Activated B cell treated with CpG ODN at 0.5 μM for 24 hours (primary cell): ENCODE measurements around the gene SLC35B1. TPM values are rescaled to one million over a fixed set of nuclear protein-coding genes. Genes with fewer than 3 reads are reported as not detected.

Experiments
- ATAC-seq: fragments of 200-7000 bp; cut with Tn5 transposase; one replicate; pipeline ENCODE4 v1.10.0; 2021; ENCODE audit warnings: low read depth, mild to moderate bottlenecking, moderate library complexity
- CTCF ChIA-PET: fragments of 350-600 bp; sonication (Branson Sonifier 250); formaldehyde crosslinking; loops from one replicate; lab custom pipeline; 2021; ENCODE audit warnings: antibody characterized with exemption; lab: Charles Lee
- POLR2A ChIA-PET: fragments of 350-600 bp; sonication (Branson Sonifier 250); formaldehyde crosslinking; loops from one replicate; lab custom pipeline; 2021; ENCODE audit warnings: antibody characterized with exemption; lab: Charles Lee
- DNase-seq: peaks from one replicate; pipeline ENCODE4 v3.0.0; 2022
- H3K27ac Mint-ChIP-seq: one replicate; pipeline ENCODE4 v1.8.0; 2020; ENCODE audit warnings: mixed read lengths
- H3K27me3 Mint-ChIP-seq: one replicate; pipeline ENCODE4 v1.8.0; 2021; ENCODE audit warnings: mixed read lengths
- H3K36me3 Mint-ChIP-seq: one replicate; pipeline ENCODE4 v1.8.0; 2021; ENCODE audit warnings: low read depth, mixed read lengths
- H3K4me1 Mint-ChIP-seq: one replicate; pipeline ENCODE4 v1.8.0; 2021; ENCODE audit warnings: mixed read lengths
- H3K4me3 Mint-ChIP-seq: one replicate; pipeline ENCODE4 v1.8.0; 2020; ENCODE audit warnings: mild to moderate bottlenecking, mixed read lengths
- H3K9me3 Mint-ChIP-seq: one replicate; pipeline ENCODE4 v1.8.0; 2020; ENCODE audit warnings: mixed read lengths
- intact Hi-C: fragments of 100-400 bp; cut with micrococcal nuclease; formaldehyde crosslinking; loops from one replicate; pipeline ENCODE4 v1.15.1; 2024
- total RNA-seq: library from RNA; stranded (reverse); gene quantifications from 2 replicates; pipeline ENCODE4 v1.2.3, GENCODE V29; 2022
- TF ChIP-seq, protein P1 (sequence below): fragments of 200-600 bp; IDR thresholded peaks from one replicate; pipeline ENCODE4 v1.8.0; 2022; ENCODE audit warnings: antibody characterized with exemption, mild to moderate bottlenecking

The SLC35B1 gene
- total RNA-seq, 1 donor from 2014 or later: 53.8 TPM

- TF ChIP-seq, protein P1, sequence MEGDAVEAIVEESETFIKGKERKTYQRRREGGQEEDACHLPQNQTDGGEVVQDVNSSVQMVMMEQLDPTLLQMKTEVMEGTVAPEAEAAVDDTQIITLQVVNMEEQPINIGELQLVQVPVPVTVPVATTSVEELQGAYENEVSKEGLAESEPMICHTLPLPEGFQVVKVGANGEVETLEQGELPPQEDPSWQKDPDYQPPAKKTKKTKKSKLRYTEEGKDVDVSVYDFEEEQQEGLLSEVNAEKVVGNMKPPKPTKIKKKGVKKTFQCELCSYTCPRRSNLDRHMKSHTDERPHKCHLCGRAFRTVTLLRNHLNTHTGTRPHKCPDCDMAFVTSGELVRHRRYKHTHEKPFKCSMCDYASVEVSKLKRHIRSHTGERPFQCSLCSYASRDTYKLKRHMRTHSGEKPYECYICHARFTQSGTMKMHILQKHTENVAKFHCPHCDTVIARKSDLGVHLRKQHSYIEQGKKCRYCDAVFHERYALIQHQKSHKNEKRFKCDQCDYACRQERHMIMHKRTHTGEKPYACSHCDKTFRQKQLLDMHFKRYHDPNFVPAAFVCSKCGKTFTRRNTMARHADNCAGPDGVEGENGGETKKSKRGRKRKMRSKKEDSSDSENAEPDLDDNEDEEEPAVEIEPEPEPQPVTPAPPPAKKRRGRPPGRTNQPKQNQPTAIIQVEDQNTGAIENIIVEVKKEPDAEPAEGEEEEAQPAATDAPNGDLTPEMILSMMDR: no peak
- Mint-ChIP-seq H3K36me3 (peaks cover 32% of the 10 kb centered on the region), H3K27ac (peak overlapping the region; percentile 18), H3K9me3 (no peaks in the 10 kb centered on the region), H3K4me3 (no peak overlapping the region), H3K4me1 (peaks cover 60% of the 10 kb centered on the region), H3K27me3 (no peaks in the 10 kb centered on the region)
- DNase-seq (no peak), ATAC-seq (no peak)
- intact Hi-C loops: loop anchor here (2.0 kb wide), 1 partner anchor 15 kb away; no protein-coding TSS in a partner anchor
- POLR2A ChIA-PET: interaction anchor here (6.6 kb wide), 1 partner anchor 9 kb away, joined by 54 read pairs; the partner anchor contains the start of gene FAM117A
- CTCF ChIA-PET: interaction anchor here (1.2 kb wide), 1 partner anchor 10 kb away, joined by 3 read pairs; the partner anchor contains the start of gene FAM117A
Measured at GRCh38 chr17:49753959-49754391, 46.2 kb upstream of the SLC35B1 start.

GRCh38 chr17:49752508-49752907 is 44.7 kb upstream of the SLC35B1 start:
- Mint-ChIP-seq H3K36me3 (peaks cover 22% of the 10 kb centered on the region), H3K4me1 (peaks cover 69% of the 10 kb centered on the region), H3K27ac (peak overlapping the region; percentile 76), H3K4me3 (no peak overlapping the region), H3K27me3 (no peaks in the 10 kb centered on the region), H3K9me3 (no peaks in the 10 kb centered on the region)
- TF ChIP-seq, protein P1: no peak
- ATAC-seq (no peak), DNase-seq (no peak)
- POLR2A ChIA-PET: interaction anchor here (0.7 to 6.6 kb wide), 4 partner anchors 10 to 83 kb away, joined by 3 to 54 read pairs (median 4); partner anchors contain the start of gene FAM117A
- intact Hi-C loops: loop anchor here (2.0 kb wide), 1 partner anchor 14 kb away; no protein-coding TSS in a partner anchor
- CTCF ChIA-PET: interaction anchor here (1.2 kb wide), 1 partner anchor 9 kb away, joined by 3 read pairs; no protein-coding TSS in a partner anchor

- TF ChIP-seq, protein P1: no peak
- Mint-ChIP-seq H3K36me3 (peaks cover 6% of the 10 kb centered on the region), H3K4me3 (no peak overlapping the region), H3K27me3 (no peaks in the 10 kb centered on the region), H3K4me1 (peaks cover 81% of the 10 kb centered on the region), H3K27ac (peak overlapping the region; percentile 61), H3K9me3 (peaks cover 3% of the 10 kb centered on the region)
- CTCF ChIA-PET: no interaction called here
- no peak for ATAC-seq
- POLR2A ChIA-PET: interaction anchor here (1.3 to 6.6 kb wide), 4 partner anchors 13 to 805 kb away, joined by 4 to 54 read pairs (median 24); partner anchors contain the start of genes FAM117A, SLC35B1 and SNF8
- DNase-seq: no peak
- intact Hi-C loops: loop anchor here (2.0 to 10.0 kb wide), 2 partner anchors 39 to 555 kb away; partner anchors contain the start of gene KAT7
Measured at GRCh38 chr17:49749730-49750129, 42.0 kb upstream of the SLC35B1 start.

- Mint-ChIP-seq H3K36me3 (peaks cover 6% of the 10 kb centered on the region), H3K9me3 (peaks cover 3% of the 10 kb centered on the region), H3K4me3 (peak overlapping the region; percentile 64), H3K27me3 (no peaks in the 10 kb centered on the region), H3K27ac (peak overlapping the region; percentile 96), H3K4me1 (peaks cover 83% of the 10 kb centered on the region)
- intact Hi-C loops: loop anchor here (1.0 to 10.0 kb wide), 3 partner anchors 9 to 554 kb away; partner anchors contain the start of gene KAT7
- ChIA-PET POLR2A (interaction anchor here (0.6 to 5.8 kb wide), 10 partner anchors 9 to 804 kb away, joined by 3 to 129 read pairs (median 6); partner anchors contain the start of genes FAM117A, KAT7, SLC35B1 and SNF8), CTCF (interaction anchor here (1.0 to 3.3 kb wide), 3 partner anchors 14 to 41 kb away, joined by 3 to 15 read pairs (median 3); partner anchors contain the start of genes FAM117A and SLC35B1)
- ATAC-seq: peak; percentile 72
- TF ChIP-seq, protein P1: no peak
- DNase-seq: no peak
Measured at GRCh38 chr17:49748791-49749190, 41.0 kb upstream of the SLC35B1 start.

GRCh38 chr17:49748223-49748622 is 40.5 kb upstream of the SLC35B1 start:
- no peak for ATAC-seq
- Mint-ChIP-seq H3K27ac (peak overlapping the region; percentile 96), H3K27me3 (no peaks in the 10 kb centered on the region), H3K4me1 (peaks cover 81% of the 10 kb centered on the region), H3K9me3 (peaks cover 3% of the 10 kb centered on the region), H3K36me3 (peaks cover 5% of the 10 kb centered on the region), H3K4me3 (peak overlapping the region; percentile 79)
- intact Hi-C loops: loop anchor here (1.0 to 10.0 kb wide), 3 partner anchors 9 to 553 kb away; partner anchors contain the start of gene KAT7
- ChIA-PET POLR2A (interaction anchor here (0.6 to 5.8 kb wide), 10 partner anchors 9 to 400 kb away, joined by 3 to 129 read pairs (median 6); partner anchors contain the start of genes FAM117A, KAT7 and SLC35B1), CTCF (interaction anchor here (1.0 to 3.3 kb wide), 5 partner anchors 9 to 41 kb away, joined by 3 to 15 read pairs (median 4); partner anchors contain the start of genes FAM117A and SLC35B1)
- DNase-seq: no peak
- TF ChIP-seq, protein P1: no peak
